ENCODE data around the gene DZIP1.
A peak's percentile ranks its signal among the peaks of the same experiment; 100 is the strongest.

DZIP1 gene

GRCh38 chr13:95684418-95684817 is 39.9 kb upstream of the DZIP1 start:
- H2BK12ac ChIP-seq (ENCODE audit: low read length), result no peak overlapping the region

DNA sequence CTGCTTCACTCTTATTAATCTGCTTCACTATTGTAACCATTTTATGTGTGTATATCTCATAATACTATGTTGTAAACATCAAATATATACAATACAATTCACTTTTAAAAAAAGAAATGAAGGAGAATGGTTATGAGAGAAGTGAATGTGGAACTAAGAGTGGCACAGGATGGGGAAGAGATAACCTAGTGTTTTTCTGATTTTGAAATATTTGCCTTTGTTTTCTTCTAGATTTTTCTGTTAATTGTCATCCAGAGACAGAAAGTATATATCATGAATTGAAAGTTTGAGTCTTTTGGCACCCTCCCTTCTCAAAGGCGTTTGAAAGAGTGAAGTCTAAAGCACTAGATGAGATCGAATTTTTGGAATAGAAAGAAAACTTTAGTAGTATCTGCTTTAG is 35.2 kb upstream of the DZIP1 start:
- no peak overlapping the region for H2BK12ac ChIP-seq (ENCODE audit: low read length)
- H3K36me3 ChIP-seq (ENCODE audit: control insufficient read depth in 1 of 2, insufficient read depth in 2 of 2, low read length in 2 of 2), result no peaks in the 10 kb centered on the region
- H2AFZ ChIP-seq (ENCODE audit: insufficient read depth, low read length, poor library complexity), result no peak overlapping the region
- H3K27ac ChIP-seq (ENCODE audit: low read depth, low read length), result no peak overlapping the region
- no peak overlapping the region for H3K14ac ChIP-seq (ENCODE audit: low read length)
- peaks cover 15% of the 10 kb centered on the region for H3K79me2 ChIP-seq (ENCODE audit: control insufficient read depth, insufficient read depth, low read length, poor library complexity)
- no peak overlapping the region for H2AK5ac ChIP-seq (ENCODE audit: low read length)
- H3K23ac ChIP-seq (ENCODE audit: low read length), result no peak overlapping the region
- H3K4me1 ChIP-seq (ENCODE audit: control insufficient read depth in 1 of 2, insufficient read depth in 2 of 2, low read length in 2 of 2), result peaks cover 0 to 3% of the 10 kb centered on the region in 2 experiments
- no peak overlapping the region for H3K9ac ChIP-seq (ENCODE audit: low read length)
- no peaks in the 10 kb centered on the region for H3K27me3 ChIP-seq (ENCODE audit: insufficient read depth, low read length)
- no CpG with 5 or more reads among the region's 2 CpGs for WGBS (ENCODE audit: extremely low coverage, insufficient coverage, insufficient read length)
- H2BK5ac ChIP-seq (ENCODE audit: low read depth, low read length, poor library complexity), result no peak overlapping the region
- no peak overlapping the region for H4K91ac ChIP-seq (ENCODE audit: low read depth, low read length)
- H4K8ac ChIP-seq (ENCODE audit: low read depth, low read length), result no peak overlapping the region
- H2BK120ac ChIP-seq (ENCODE audit: insufficient read depth, low read length, poor library complexity), result no peak overlapping the region
- H3K4ac ChIP-seq (ENCODE audit: low read depth, low read length), result no peak overlapping the region
- DNase-seq, result no peak
- H3K18ac ChIP-seq (ENCODE audit: low read length), result no peak overlapping the region
- H4K12ac ChIP-seq (ENCODE audit: low read depth, low read length), result no peak overlapping the region
- no peak overlapping the region for H3K4me2 ChIP-seq (ENCODE audit: low read length)
- no peak overlapping the region for H3K4me3 ChIP-seq (ENCODE audit: low read depth, low read length)
- no peaks in the 10 kb centered on the region for H3K9me3 ChIP-seq (ENCODE audit: insufficient read depth, low read depth, low read length)
- H3K79me1 ChIP-seq (ENCODE audit: low read length), result peaks cover 10% of the 10 kb centered on the region

More at GRCh38 chr13:95684418-95684817, 39.9 kb upstream of the DZIP1 start:
- Histone ChIP-seq H3K4me2 (ENCODE audit: low read length) (no peak overlapping the region), H3K9ac (ENCODE audit: low read length) (no peak overlapping the region), H3K14ac (ENCODE audit: low read length) (no peak overlapping the region), H3K23ac (ENCODE audit: low read length) (no peak overlapping the region), H3K18ac (ENCODE audit: low read length) (peak overlapping the region; percentile 59), H3K27me3 (ENCODE audit: insufficient read depth, low read length) (no peaks in the 10 kb centered on the region), H2BK5ac (ENCODE audit: low read depth, low read length, poor library complexity) (no peak overlapping the region), H2AFZ (ENCODE audit: insufficient read depth, low read length, poor library complexity) (no peak overlapping the region), H3K27ac (ENCODE audit: low read depth, low read length) (no peak overlapping the region), H2AK5ac (ENCODE audit: low read length) (no peak overlapping the region), H4K12ac (ENCODE audit: low read depth, low read length) (no peak overlapping the region), H3K36me3 (ENCODE audit: control insufficient read depth in 1 of 2, insufficient read depth in 2 of 2, low read length in 2 of 2) (no peaks in the 10 kb centered on the region), H3K4me3 (ENCODE audit: low read depth, low read length) (no peak overlapping the region), H4K8ac (ENCODE audit: low read depth, low read length) (no peak overlapping the region), H4K91ac (ENCODE audit: low read depth, low read length) (no peak overlapping the region), H3K4me1 (ENCODE audit: control insufficient read depth in 1 of 2, insufficient read depth in 2 of 2, low read length in 2 of 2) (no peaks in the 10 kb centered on the region), H3K79me1 (ENCODE audit: low read length) (no peaks in the 10 kb centered on the region), H3K4ac (ENCODE audit: low read depth, low read length) (peak overlapping the region; percentile 89), H2BK120ac (ENCODE audit: insufficient read depth, low read length, poor library complexity) (no peak overlapping the region), H3K9me3 (ENCODE audit: insufficient read depth, low read depth, low read length) (no peaks in the 10 kb centered on the region), H3K79me2 (ENCODE audit: control insufficient read depth, insufficient read depth, low read length, poor library complexity) (peaks cover 7% of the 10 kb centered on the region)
- no peak for DNase-seq
- no CpG with 5 or more reads among the region's 2 CpGs for WGBS (ENCODE audit: extremely low coverage, insufficient coverage, insufficient read length)

- WGBS (ENCODE audit: extremely low coverage, insufficient coverage, insufficient read length), result no CpG with 5 or more reads among the region's 4 CpGs
- Histone ChIP-seq H2BK12ac (ENCODE audit: low read length) (no peak overlapping the region), H3K14ac (ENCODE audit: low read length) (no peak overlapping the region), H3K18ac (ENCODE audit: low read length) (no peak overlapping the region), H3K4me2 (ENCODE audit: low read length) (peak overlapping the region; percentile 16), H4K12ac (ENCODE audit: low read depth, low read length) (no peak overlapping the region), H2BK5ac (ENCODE audit: low read depth, low read length, poor library complexity) (no peak overlapping the region), H3K23ac (ENCODE audit: low read length) (no peak overlapping the region), H4K91ac (ENCODE audit: low read depth, low read length) (no peak overlapping the region), H3K4me1 (ENCODE audit: control insufficient read depth in 1 of 2, insufficient read depth in 2 of 2, low read length in 2 of 2) (peaks cover 0 to 3% of the 10 kb centered on the region in 2 experiments), H3K79me1 (ENCODE audit: low read length) (peaks cover 10% of the 10 kb centered on the region), H3K9me3 (ENCODE audit: insufficient read depth, low read depth, low read length) (no peaks in the 10 kb centered on the region), H3K36me3 (ENCODE audit: control insufficient read depth in 1 of 2, insufficient read depth in 2 of 2, low read length in 2 of 2) (no peaks in the 10 kb centered on the region), H2AFZ (ENCODE audit: insufficient read depth, low read length, poor library complexity) (no peak overlapping the region), H3K79me2 (ENCODE audit: control insufficient read depth, insufficient read depth, low read length, poor library complexity) (peaks cover 15% of the 10 kb centered on the region), H2AK5ac (ENCODE audit: low read length) (no peak overlapping the region), H2BK120ac (ENCODE audit: insufficient read depth, low read length, poor library complexity) (no peak overlapping the region), H3K4me3 (ENCODE audit: low read depth, low read length) (no peak overlapping the region), H3K27me3 (ENCODE audit: insufficient read depth, low read length) (no peaks in the 10 kb centered on the region), H3K27ac (ENCODE audit: low read depth, low read length) (no peak overlapping the region), H4K8ac (ENCODE audit: low read depth, low read length) (no peak overlapping the region), H3K4ac (ENCODE audit: low read depth, low read length) (peak overlapping the region; percentile 47), H3K9ac (ENCODE audit: low read length) (no peak overlapping the region)
- DNase-seq, result no peak
Observed at GRCh38 chr13:95678967-95679366, 34.5 kb upstream of the DZIP1 start.

DNA sequence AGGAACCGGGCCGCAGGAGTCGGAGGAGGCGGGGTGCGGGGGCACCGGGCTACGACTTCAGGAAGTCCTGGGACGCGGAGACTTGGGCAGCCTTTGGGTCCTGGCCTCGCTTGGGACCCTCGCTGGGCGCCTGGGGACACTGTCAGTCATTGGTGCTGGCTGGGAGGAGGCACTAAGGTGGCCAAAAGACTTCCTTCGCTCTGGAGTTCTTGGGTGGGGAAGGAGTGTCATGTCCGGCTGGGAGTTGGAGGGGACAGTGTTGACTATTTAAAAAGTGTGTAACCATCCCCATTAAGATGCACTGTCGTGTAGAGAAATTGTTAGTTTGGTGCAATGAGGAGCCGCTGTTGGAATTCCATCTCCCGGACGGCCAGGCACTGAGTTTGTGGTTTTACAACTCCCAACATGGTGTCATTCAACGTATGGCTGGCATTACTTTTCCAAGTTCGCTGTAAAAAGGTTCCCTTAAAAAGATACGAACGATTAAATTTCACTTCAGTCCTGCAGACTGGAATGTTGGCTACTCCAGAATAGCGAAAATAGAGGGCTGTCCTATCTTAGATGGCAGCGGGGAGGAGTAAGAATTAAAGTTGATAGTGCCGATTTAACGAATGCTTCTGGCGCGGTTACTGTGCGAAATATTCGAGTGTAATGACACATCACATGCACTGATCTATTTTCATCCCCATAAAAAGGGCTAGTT is 33.2 kb upstream of the DZIP1 start:
- WGBS (ENCODE audit: extremely low coverage, insufficient coverage, insufficient read length), result no CpG with 5 or more reads among the region's 30 CpGs
- Histone ChIP-seq H2BK5ac (ENCODE audit: low read depth, low read length, poor library complexity) (peak overlapping the region; percentile 91), H3K14ac (ENCODE audit: low read length) (peak overlapping the region; percentile 86), H4K8ac (ENCODE audit: low read depth, low read length) (peak overlapping the region; percentile 85), H3K79me1 (ENCODE audit: low read length) (peaks cover 10% of the 10 kb centered on the region), H3K27me3 (ENCODE audit: insufficient read depth, low read length) (no peaks in the 10 kb centered on the region), H2AFZ (ENCODE audit: insufficient read depth, low read length, poor library complexity) (peak overlapping the region; percentile 92), H3K23ac (ENCODE audit: low read length) (no peak overlapping the region), H3K4me2 (ENCODE audit: low read length) (peak overlapping the region; percentile 78), H3K4me3 (ENCODE audit: low read depth, low read length) (peak overlapping the region; percentile 97), H3K79me2 (ENCODE audit: control insufficient read depth, insufficient read depth, low read length, poor library complexity) (peaks cover 12% of the 10 kb centered on the region), H3K9me3 (ENCODE audit: insufficient read depth, low read depth, low read length) (no peaks in the 10 kb centered on the region), H3K18ac (ENCODE audit: low read length) (peak overlapping the region; percentile 92), H2AK5ac (ENCODE audit: low read length) (no peak overlapping the region), H3K27ac (ENCODE audit: low read depth, low read length) (peak overlapping the region; percentile 92), H2BK12ac (ENCODE audit: low read length) (no peak overlapping the region), H3K36me3 (ENCODE audit: control insufficient read depth in 1 of 2, insufficient read depth in 2 of 2, low read length in 2 of 2) (no peaks in the 10 kb centered on the region), H3K4me1 (ENCODE audit: control insufficient read depth in 1 of 2, insufficient read depth in 2 of 2, low read length in 2 of 2) (peaks cover 0 to 3% of the 10 kb centered on the region in 2 experiments), H3K9ac (ENCODE audit: low read length) (peak overlapping the region; percentile 93), H4K12ac (ENCODE audit: low read depth, low read length) (peak overlapping the region; percentile 90), H4K91ac (ENCODE audit: low read depth, low read length) (peak overlapping the region; percentile 85), H3K4ac (ENCODE audit: low read depth, low read length) (peak overlapping the region; percentile 91), H2BK120ac (ENCODE audit: insufficient read depth, low read length, poor library complexity) (peak overlapping the region; percentile 93)
- DNase-seq, result peak in 1 of 2 donors; percentile 38

All from trophoblast cell (in vitro differentiated cells and primary cell).